H1 (cell line): ENCODE data around the gene BIVM. TPM values are rescaled to one million over a fixed set of nuclear protein-coding genes. Genes with fewer than 3 reads are reported as not detected.
A peak's percentile ranks its signal among the peaks of the same experiment; 100 is the strongest.

Experiments used
- HDAC2 ChIP-seq, 2 experiments: fragments of 300-600 bp in 1 of 2; sonication (generic) in 1 of 2; IDR thresholded peaks; 2 replicates each; pipeline ENCODE4 v1.6.1; 2011 to 2012; ENCODE audit warnings: low read depth in 2 of 2, low read length in 2 of 2, mild to moderate bottlenecking in 2 of 2, moderate library complexity in 2 of 2, borderline replicate concordance in 1 of 2, inconsistent platforms in 1 of 2
- KDM5A ChIP-seq: fragments of 200-600 bp; IDR thresholded peaks from 2 replicates; pipeline ENCODE4 v1.7.1; 2012; ENCODE audit warnings: mild to moderate bottlenecking, low read length, inconsistent platforms, mixed read lengths
- RNF2 ChIP-seq: fragments of 200-900, 300-1000 bp; sonication (generic); IDR thresholded peaks from 2 replicates; pipeline ENCODE4 v1.7.1; 2016; ENCODE audit warnings: borderline replicate concordance, low read depth, mild to moderate bottlenecking, antibody characterized with exemption, low read length; ENCODE audit not compliant: poor library complexity, severe bottlenecking; ENCODE audit errors: missing control alignments
- polyA plus RNA-seq, 7 experiments: library from polyadenylated mRNA; depleted of rRNA in 3 of 7; stranded (reverse) in 5 of 7; unstranded in 2 of 7; fragments of >200 nt in 5 of 7; fragments of 200-250 nt in 2 of 7; gene quantifications; 1 replicate in 5 of 7; 2 replicates in 1 of 7; 4 replicates in 1 of 7; pipeline versions ENCODE4 v1.2.1 to v1.2.3, GENCODE V29; 2011 to 2013; ENCODE audit warnings: missing spikeins in 2 of 7, mixed read lengths in 2 of 7
- total RNA-seq: library from RNA; stranded (reverse); fragmentation: NEBNext Ultra II Directional; extraction: Animal tissue kit (Norgen Biotek cat#: 25700); gene quantifications from 2 replicates; pipeline ENCODE4 v1.2.1, GENCODE V29; 2021

The BIVM gene
- total and polyA plus RNA-seq, 2 of the 8 experiments (the other 6 are each of a cell fraction or from before 2014, with no cell fraction given): 1.8 to 5.5 TPM

DNA sequence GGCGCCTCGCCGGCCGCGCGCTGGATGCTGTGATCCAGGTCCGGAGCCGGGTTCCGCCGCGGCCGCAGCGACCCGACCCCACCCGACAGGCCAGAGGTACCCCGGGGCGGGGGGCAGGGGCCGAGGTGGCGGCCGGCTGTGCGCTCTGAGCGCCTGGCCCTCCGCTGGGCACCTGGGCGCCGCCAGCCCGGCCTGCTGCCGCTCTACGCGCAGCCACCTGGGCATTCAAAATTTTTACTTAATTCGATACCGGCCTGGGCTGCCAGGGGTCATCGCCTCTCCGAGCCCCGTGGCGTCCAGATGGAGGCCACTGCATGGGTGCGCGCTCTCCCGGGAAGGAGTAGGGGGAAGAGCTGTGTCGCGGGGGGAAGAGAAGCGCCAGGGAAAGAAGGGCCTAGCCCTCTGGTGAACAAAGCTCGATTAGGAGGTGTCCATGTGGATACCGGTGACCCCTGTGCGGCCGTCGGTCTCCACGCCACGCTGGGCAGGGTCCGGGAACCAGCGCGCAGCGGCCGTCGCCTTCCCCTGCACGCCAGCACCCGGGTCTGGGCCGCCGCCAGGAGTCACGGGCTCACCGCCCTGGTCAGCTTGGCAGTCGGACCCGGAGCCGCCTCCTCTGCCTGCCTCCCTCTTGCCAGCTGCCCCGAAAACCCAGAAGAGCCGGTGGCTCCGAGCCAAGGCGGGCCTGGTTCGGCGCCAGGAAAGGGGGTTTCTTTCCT is 666 bp downstream of the BIVM start (continued):
- TF ChIP-seq KDM5A (no peak), HDAC2 (IDR thresholded peaks at IDR 0.05; ENCODE audit: borderline replicate concordance in 1 of 2, low read depth in 2 of 2, low read length in 2 of 2) (0 out of 4 replicates have a peak, but pooled peaks of 1 of the 2 experiments have one; percentile 24), RNF2 (no peak)
